Stimulated activated naive B cell treated with anti-CD40 and anti-IgM and Interleukin-4, amounts not matched to agents 10 μg/mL and 1 μg/mL and 100 μg/mL, for 72 hours (primary cell): Measurements from ENCODE around the gene SHROOM3.

Experiments
- ATAC-seq, 2 donors: fragments of 150-1000 bp; cut with Tn5 transposase; replicated peaks; 2 replicates each; pipeline ENCODE4 v1.10.0; 2021; ENCODE audit warnings: moderate library complexity in 1 of 2
- DNase-seq: peaks from one replicate; pipeline ENCODE4 v3.0.0; 2021
- H3K27ac Mint-ChIP-seq: one replicate; pipeline ENCODE4 v1.8.0; 2022; ENCODE audit warnings: mild to moderate bottlenecking, mixed read lengths
- H3K27me3 Mint-ChIP-seq, 2 donors: one replicate each; pipeline ENCODE4 v1.8.0; 2022; ENCODE audit warnings: mixed read lengths in 2 of 2
- H3K36me3 Mint-ChIP-seq, 2 donors: one replicate each; pipeline ENCODE4 v1.8.0; 2022; ENCODE audit warnings: mixed read lengths in 2 of 2, mild to moderate bottlenecking in 1 of 2
- H3K4me1 Mint-ChIP-seq, 2 donors: one replicate each; pipeline ENCODE4 v1.8.0; 2022; ENCODE audit warnings: mixed read lengths in 2 of 2, mild to moderate bottlenecking in 1 of 2
- H3K4me3 Mint-ChIP-seq, 2 donors: one replicate each; pipeline ENCODE4 v1.8.0; 2022; ENCODE audit warnings: mild to moderate bottlenecking in 2 of 2, mixed read lengths in 2 of 2, moderate library complexity in 1 of 2
- H3K9me3 Mint-ChIP-seq, 2 donors: one replicate each; pipeline ENCODE4 v1.8.0; 2022; ENCODE audit warnings: mixed read lengths in 2 of 2, mild to moderate bottlenecking in 1 of 2

SHROOM3 gene

GRCh38 chr4:76729460-76729859, 294.4 kb downstream of the SHROOM3 start:
- peak overlapping the region; percentile 11 for H3K27ac Mint-ChIP-seq
- H3K9me3 Mint-ChIP-seq = no peaks in the 10 kb centered on the region
- ATAC-seq (peak; percentile 90 to 92), DNase-seq (no peak)
- H3K36me3 Mint-ChIP-seq = no peaks in the 10 kb centered on the region
- peaks cover 4 to 18% of the 10 kb centered on the region in 2 donors for H3K4me1 Mint-ChIP-seq
- no peak overlapping the region for H3K4me3 Mint-ChIP-seq
- H3K27me3 Mint-ChIP-seq = peaks cover 5 to 9% of the 10 kb centered on the region in 2 donors

- no peak overlapping the region for H3K4me3 Mint-ChIP-seq
- no peaks in the 10 kb centered on the region for H3K36me3 Mint-ChIP-seq
- H3K27ac Mint-ChIP-seq = no peak overlapping the region
- peaks cover 5 to 9% of the 10 kb centered on the region in 2 donors for H3K27me3 Mint-ChIP-seq
- DNase-seq (no peak), ATAC-seq (no peak)
- peaks cover 4 to 18% of the 10 kb centered on the region in 2 donors for H3K4me1 Mint-ChIP-seq
- H3K9me3 Mint-ChIP-seq = no peaks in the 10 kb centered on the region
Observed at GRCh38 chr4:76729980-76730379, 295.0 kb downstream of the SHROOM3 start.

- Mint-ChIP-seq H3K9me3 (no peaks in the 10 kb centered on the region), H3K27ac (no peak overlapping the region), H3K36me3 (no peaks in the 10 kb centered on the region), H3K27me3 (peaks cover 0 to 11% of the 10 kb centered on the region in 2 donors), H3K4me1 (peaks cover 4 to 18% of the 10 kb centered on the region in 2 donors), H3K4me3 (no peak overlapping the region)
- no peak for ATAC-seq
- DNase-seq = no peak
Observed at GRCh38 chr4:76732246-76732645, 297.2 kb downstream of the SHROOM3 start.

GRCh38 chr4:76733068-76733771, 298.2 kb downstream of the SHROOM3 start:
- Mint-ChIP-seq H3K9me3 (no peaks in the 10 kb centered on the region), H3K4me3 (no peak overlapping the region), H3K4me1 (peaks cover 4 to 18% of the 10 kb centered on the region in 2 donors), H3K27ac (no peak overlapping the region), H3K36me3 (no peaks in the 10 kb centered on the region), H3K27me3 (peaks cover 0 to 11% of the 10 kb centered on the region in 2 donors)
- ATAC-seq = peak; percentile 30 to 33
- no peak for DNase-seq

- no peak for DNase-seq
- H3K36me3 Mint-ChIP-seq = no peaks in the 10 kb centered on the region
- peaks cover 0 to 4% of the 10 kb centered on the region in 2 donors for H3K27me3 Mint-ChIP-seq
- H3K4me1 Mint-ChIP-seq = peaks cover 5 to 6% of the 10 kb centered on the region in 2 donors
- H3K9me3 Mint-ChIP-seq = no peaks in the 10 kb centered on the region
- no peak overlapping the region for H3K4me3 Mint-ChIP-seq
- H3K27ac Mint-ChIP-seq = no peak overlapping the region
- no peak for ATAC-seq
Observed at GRCh38 chr4:76736414-76736813, 301.4 kb downstream of the SHROOM3 start.

- no peaks in the 10 kb centered on the region for H3K9me3 Mint-ChIP-seq
- DNase-seq (no peak), ATAC-seq (no peak)
- peaks cover 0 to 4% of the 10 kb centered on the region in 2 donors for H3K27me3 Mint-ChIP-seq
- no peaks in the 10 kb centered on the region for H3K36me3 Mint-ChIP-seq
- no peak overlapping the region for H3K4me3 Mint-ChIP-seq
- peaks cover 5 to 6% of the 10 kb centered on the region in 2 donors for H3K4me1 Mint-ChIP-seq
- no peak overlapping the region for H3K27ac Mint-ChIP-seq
Observed at GRCh38 chr4:76737180-76737579, 302.2 kb downstream of the SHROOM3 start.

- H3K4me1 Mint-ChIP-seq = peaks cover 5 to 6% of the 10 kb centered on the region in 2 donors
- H3K4me3 Mint-ChIP-seq = no peak overlapping the region
- no peaks in the 10 kb centered on the region for H3K36me3 Mint-ChIP-seq
- DNase-seq (no peak), ATAC-seq (no peak)
- H3K27ac Mint-ChIP-seq = no peak overlapping the region
- peaks cover 0 to 4% of the 10 kb centered on the region in 2 donors for H3K27me3 Mint-ChIP-seq
- no peaks in the 10 kb centered on the region for H3K9me3 Mint-ChIP-seq
Observed at GRCh38 chr4:76737771-76738085, 302.7 kb downstream of the SHROOM3 start.

- H3K4me3 Mint-ChIP-seq = no peak overlapping the region
- no peaks in the 10 kb centered on the region for H3K9me3 Mint-ChIP-seq
- peaks cover 2 to 5% of the 10 kb centered on the region in 2 donors for H3K4me1 Mint-ChIP-seq
- peaks cover 0 to 4% of the 10 kb centered on the region in 2 donors for H3K27me3 Mint-ChIP-seq
- H3K36me3 Mint-ChIP-seq = no peaks in the 10 kb centered on the region
- DNase-seq = peak; percentile 9
- H3K27ac Mint-ChIP-seq = no peak overlapping the region
- peak; percentile 86 to 91 for ATAC-seq
Observed at GRCh38 chr4:76738086-76738931, 303.3 kb downstream of the SHROOM3 start.

- Mint-ChIP-seq H3K27me3 (peaks cover 0 to 4% of the 10 kb centered on the region in 2 donors), H3K4me1 (peaks cover 0 to 5% of the 10 kb centered on the region in 2 donors), H3K9me3 (no peaks in the 10 kb centered on the region), H3K27ac (no peak overlapping the region), H3K4me3 (no peak overlapping the region), H3K36me3 (no peaks in the 10 kb centered on the region)
- DNase-seq (no peak), ATAC-seq (no peak)
Observed at GRCh38 chr4:76740192-76740591, 305.2 kb downstream of the SHROOM3 start.

GRCh38 chr4:76740866-76741662, 306.0 kb downstream of the SHROOM3 start:
- peaks cover 0 to 5% of the 10 kb centered on the region in 2 donors for H3K4me1 Mint-ChIP-seq
- no peak overlapping the region for H3K4me3 Mint-ChIP-seq
- no peak overlapping the region for H3K27ac Mint-ChIP-seq
- no peak for ATAC-seq
- H3K9me3 Mint-ChIP-seq = no peaks in the 10 kb centered on the region
- no peaks in the 10 kb centered on the region for H3K36me3 Mint-ChIP-seq
- H3K27me3 Mint-ChIP-seq = peaks cover 0 to 4% of the 10 kb centered on the region in 2 donors
- DNase-seq = no peak

GRCh38 chr4:76741663-76742020, 306.6 kb downstream of the SHROOM3 start:
- no peak for DNase-seq
- Mint-ChIP-seq H3K27ac (no peak overlapping the region), H3K4me3 (no peak overlapping the region), H3K36me3 (no peaks in the 10 kb centered on the region), H3K4me1 (peaks cover 0 to 5% of the 10 kb centered on the region in 2 donors), H3K9me3 (no peaks in the 10 kb centered on the region), H3K27me3 (peaks cover 0 to 4% of the 10 kb centered on the region in 2 donors)
- ATAC-seq = no peak

GRCh38 chr4:76744241-76744921, 309.4 kb downstream of the SHROOM3 start:
- Mint-ChIP-seq H3K9me3 (no peaks in the 10 kb centered on the region), H3K36me3 (no peaks in the 10 kb centered on the region), H3K27ac (no peak overlapping the region), H3K4me3 (no peak overlapping the region), H3K4me1 (peaks cover 1 to 5% of the 10 kb centered on the region in 2 donors), H3K27me3 (peaks cover 2 to 12% of the 10 kb centered on the region in 2 donors)
- ATAC-seq = no peak
- DNase-seq = no peak

GRCh38 chr4:76745240-76745639, 310.2 kb downstream of the SHROOM3 start:
- DNase-seq (no peak), ATAC-seq (no peak)
- H3K4me1 Mint-ChIP-seq = peaks cover 1 to 5% of the 10 kb centered on the region in 2 donors
- H3K9me3 Mint-ChIP-seq = no peaks in the 10 kb centered on the region
- no peak overlapping the region for H3K27ac Mint-ChIP-seq
- no peaks in the 10 kb centered on the region for H3K36me3 Mint-ChIP-seq
- H3K27me3 Mint-ChIP-seq = peaks cover 7 to 14% of the 10 kb centered on the region in 2 donors
- H3K4me3 Mint-ChIP-seq = no peak overlapping the region

- Mint-ChIP-seq H3K27ac (no peak overlapping the region), H3K36me3 (no peaks in the 10 kb centered on the region), H3K27me3 (peaks cover 15 to 22% of the 10 kb centered on the region in 2 donors), H3K9me3 (peaks cover 3 to 7% of the 10 kb centered on the region in 2 donors), H3K4me3 (no peak overlapping the region), H3K4me1 (peaks cover 1 to 5% of the 10 kb centered on the region in 2 donors)
- no peak for DNase-seq
- ATAC-seq = no peak
Observed at GRCh38 chr4:76747563-76747962, 312.5 kb downstream of the SHROOM3 start.
